ENCODE measurements around the gene ROBO1.
"Not testable (repeated sequence)": the region's sequence is repeated elsewhere in the genome, so short reads cannot be mapped to it uniquely, and the experiment has no call there.

The ROBO1 gene

DNA sequence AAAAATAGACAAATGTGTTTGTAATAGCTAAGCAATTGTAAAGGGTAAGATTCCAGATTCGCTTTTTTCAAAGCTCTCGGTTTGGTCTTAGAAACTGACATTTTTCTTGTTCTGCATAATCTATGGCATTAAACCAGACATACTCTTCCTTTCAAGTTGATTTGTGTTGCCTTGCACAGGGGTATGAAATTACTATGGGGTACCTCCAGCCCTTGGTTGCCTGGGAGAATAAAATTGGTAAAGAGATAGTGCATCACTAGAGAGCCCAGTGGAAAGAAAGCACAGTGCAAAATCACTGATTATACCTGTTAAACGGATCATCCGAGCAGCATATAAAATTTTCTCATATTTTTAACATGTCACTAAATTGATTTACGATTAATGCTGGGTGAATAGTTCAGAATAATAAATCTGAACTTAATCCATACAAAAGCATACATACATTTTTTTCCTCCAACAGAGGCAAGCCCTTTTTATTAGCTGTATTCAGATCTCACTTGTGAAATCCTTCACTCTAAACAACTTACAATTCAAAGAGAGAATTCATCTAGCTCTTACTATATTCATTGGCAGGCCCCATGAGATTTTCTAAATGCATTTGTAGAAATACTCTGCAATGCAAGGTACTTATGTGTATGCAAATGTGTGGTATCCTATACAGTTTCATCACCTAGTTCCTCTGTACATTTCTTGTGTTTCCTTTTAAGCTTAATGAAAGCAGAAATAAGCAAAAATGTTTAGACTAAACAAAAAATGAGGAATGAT, 224.4 kb downstream of the ROBO1 start:
- DNase-seq: no peak

DNA sequence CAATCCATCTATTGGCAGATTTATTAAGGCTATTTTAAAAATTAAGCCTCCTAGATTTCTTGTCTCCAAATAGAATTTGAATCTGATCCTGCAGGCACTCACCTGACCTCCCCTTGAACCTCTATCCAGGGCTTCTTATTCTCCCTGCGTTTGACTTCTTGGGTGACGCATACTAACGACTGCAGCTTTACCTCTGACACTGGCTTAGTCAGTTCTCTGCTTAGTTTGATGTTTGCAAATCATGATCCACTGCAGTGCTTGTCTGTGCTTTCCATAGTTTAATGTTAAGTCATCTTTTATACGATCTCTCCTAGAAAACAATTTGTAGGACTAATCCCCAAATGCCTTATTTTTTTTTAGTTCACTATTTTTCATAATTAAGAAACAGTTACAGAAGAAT, 233.1 kb downstream of the ROBO1 start:
- DNase-seq: no peak

DNA sequence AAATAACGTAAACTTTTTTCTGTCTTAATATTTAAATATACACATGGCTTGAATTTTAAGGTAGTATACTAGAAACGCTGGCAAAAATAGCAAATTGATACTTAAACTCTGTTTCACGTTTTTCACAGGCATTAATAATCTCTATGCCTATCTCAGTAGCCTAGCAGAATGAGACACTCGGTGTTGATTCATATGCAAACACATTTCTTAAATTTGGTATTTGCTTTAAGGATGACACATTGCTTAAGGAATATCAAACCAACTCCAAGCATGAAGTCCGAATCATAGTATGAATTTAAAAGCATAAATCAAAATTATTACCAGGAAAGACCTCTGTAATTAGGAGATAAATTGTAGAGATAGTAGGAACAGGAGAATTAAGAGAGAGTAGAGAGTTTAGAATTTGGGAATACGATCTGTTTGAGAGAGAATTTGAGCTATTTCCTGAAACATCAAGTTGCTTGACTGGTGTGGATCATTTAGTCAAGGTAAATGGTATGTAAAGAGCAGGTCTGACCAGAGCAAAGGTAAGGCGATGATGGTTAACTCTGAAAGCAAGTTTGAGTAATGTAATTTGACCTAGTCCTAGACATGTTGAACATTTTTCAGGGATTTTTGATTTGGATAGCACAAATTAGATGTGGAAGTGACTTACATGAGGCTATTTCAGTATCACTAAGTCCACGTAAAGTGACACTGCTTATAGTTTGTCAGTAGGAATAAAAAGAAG, 236.1 kb downstream of the ROBO1 start:
- no peak for DNase-seq

DNA sequence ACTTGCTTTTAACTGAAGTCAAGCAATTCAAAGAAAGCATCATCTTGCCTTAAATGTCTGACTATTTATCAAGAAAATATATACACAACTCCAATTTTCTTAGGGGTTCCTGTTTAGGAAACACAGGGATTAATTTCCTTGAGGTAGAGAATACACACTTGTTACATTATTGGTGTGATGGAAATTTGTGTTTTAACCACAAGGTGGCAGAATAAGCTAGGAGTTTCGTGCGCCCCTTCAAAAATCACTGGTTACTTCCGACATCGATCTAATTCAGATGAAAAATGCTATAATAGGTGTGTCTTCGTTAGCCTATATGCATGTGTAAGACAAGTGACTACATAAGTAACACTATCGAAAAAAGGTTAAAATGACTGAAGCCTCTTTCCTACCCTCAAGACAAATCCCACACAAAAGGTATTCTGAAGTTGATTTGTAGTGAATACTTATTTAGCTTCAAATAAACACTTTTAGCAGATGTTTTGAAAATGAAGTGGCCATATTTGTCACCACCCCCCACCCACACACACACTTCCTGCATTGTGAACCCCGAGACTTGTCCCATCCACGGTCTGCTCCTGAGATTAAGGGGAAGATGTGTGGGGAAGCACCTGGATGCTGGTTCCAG, 246.5 kb downstream of the ROBO1 start:
- no peak for DNase-seq

DNA sequence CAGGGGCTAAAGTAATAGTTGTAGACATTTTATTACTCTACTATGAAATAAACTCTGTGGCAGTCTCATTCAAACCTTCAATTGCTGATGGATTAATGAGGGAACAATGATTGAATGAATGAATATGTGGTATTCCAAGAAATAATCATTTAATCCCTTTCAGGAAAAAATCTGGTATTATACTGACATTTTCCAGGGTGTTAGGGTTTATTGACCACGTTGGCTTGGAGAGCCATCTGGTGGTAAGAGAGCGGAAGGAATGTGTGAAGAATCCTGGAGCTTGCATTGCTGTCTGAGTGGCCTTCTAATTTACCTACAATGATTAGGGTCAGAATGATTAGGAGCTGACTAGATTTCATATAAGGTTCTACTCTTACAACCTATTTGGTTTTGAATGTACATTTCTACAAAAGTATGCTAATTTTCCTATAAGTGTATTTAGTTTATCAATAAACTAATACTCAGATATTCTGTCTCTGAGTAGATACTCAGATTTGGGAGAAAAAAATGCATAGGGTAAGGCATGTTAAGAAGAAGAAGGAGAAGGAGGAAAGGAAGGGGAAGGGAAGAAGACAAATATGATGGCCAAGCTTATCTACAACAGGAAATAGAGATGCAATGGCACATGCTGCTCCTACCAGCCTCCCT, 249.9 kb downstream of the ROBO1 start:
- no peak for DNase-seq

DNA sequence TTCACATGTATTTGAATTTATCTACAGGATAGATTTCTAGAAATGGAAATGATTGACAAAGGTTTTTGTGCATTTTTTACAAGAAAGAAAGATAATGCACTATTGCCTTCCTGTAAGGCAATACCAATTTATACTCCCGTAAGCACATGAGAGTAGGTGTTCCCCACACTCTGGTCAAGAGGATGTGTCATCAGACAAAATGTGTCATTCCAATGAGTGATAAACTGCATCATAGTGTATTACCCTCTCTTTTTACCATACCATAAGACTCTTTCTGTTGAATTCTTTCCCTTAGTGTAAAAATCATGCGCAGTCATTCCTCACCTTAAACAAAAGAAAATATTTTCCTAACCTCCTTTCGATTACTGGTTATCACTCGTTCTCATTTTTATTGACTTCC, 251.0 kb downstream of the ROBO1 start:
- no peak for DNase-seq

DNA sequence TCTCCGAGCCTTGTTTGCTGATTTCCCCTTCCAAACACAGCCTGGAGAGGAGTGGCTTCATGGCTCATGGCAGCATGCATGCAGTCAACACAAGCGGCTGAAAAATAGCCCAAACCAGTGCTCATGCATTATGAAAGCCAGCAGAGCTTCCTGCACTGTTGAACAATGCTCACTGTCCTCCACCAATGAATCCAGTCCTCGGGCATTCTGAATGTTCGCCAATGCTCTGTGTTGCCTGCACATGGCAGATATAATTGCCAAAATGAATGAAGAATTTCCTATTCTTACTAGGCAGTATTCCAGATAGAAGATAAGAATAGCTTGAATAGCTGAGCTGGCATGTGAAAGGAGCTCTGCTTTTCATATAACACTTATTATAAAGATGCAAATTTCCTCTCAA, 252.7 kb downstream of the ROBO1 start:
- no peak for DNase-seq

DNA sequence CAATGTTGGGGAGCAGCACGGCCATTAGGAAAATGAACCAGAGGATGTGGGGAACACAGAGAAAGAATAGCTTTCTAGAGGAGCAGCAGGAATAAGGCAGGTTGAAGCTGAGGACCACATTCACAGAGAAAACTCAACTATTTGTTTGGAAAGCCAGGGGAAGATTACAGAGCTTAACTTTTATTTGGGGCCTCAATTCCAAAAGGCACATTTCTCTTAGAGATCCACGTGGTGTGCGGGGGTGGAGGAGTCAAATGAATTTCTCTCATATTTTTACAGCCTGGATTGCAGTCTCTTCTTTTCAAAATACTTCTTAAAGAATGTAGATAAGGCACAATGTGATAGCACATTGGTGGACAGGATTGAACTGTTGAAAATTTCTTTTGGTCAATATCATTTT, 253.7 kb downstream of the ROBO1 start:
- no peak for DNase-seq

DNA sequence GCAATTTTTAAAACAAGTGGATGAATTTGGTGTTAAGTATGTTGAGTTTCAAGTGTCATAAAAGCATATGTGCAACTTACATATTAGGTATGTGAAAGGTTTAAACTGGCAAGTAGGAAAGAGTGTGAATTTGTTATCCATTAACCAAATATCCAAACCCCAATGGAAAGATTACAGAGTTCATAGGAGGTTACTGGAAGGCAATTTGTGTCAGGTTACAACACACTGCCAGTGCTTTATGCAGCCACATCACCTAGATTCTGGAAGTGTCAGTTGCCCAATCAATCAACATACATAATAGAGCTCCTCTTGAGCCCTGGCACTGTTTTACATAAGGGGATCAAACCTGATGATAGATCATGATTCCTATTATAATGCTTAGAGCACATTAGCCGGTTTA, 261.0 kb downstream of the ROBO1 start:
- no peak for DNase-seq

DNA sequence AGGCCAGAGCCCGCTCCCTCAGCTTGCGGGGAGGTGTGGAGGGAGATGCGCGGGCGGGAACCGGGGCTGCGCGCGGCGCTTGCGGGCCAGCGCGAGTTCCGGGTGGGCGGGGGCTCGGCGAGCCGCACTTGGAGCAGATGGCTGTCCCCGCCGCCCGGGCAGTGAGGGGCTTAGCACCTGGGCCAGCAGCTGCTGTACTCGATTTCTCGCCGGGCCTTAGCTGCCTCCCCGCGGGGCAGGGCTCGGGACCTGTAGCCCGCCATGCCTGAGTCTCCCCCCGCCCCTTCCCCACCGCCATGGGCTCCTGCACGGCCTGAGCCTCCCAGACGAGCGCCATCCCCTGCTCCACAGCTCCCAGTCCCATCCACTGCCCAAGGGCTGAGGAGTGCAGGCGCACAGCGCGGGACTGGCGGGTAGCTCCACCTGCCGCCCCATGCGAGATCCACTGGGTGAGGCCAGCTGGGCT, 265.5 kb downstream of the ROBO1 start:
- DNase-seq: not testable (repeated sequence)

DNA sequence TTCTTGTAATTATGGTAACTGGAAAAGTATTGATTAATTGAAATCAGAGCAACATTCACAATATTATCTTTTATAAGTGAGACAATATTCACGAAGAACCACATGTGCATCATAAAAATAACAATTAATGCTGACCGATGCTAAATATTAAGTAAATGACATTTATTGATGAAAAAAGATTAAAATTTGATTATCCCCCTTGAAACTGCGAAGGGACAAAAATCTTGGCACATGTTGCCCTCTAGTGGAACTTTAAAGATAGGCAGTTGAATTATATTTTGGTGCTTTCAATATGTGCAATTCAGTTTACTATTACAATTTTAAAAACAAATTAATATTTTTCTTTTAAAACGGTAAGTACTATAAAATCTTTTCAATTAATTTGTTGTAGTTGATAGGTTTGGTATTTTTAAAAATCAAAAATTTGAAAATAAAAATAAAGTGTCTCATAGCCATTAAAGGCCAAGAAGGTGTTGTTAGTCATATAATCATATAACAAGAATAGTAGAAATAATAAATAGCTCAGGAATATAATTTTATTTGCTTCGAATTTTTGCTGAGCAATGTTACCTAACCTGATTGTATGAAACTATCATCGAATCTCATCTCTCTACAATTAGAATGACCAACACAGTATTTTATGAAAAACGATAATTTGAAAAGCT, 270.2 kb downstream of the ROBO1 start:
- DNase-seq: no peak

DNA sequence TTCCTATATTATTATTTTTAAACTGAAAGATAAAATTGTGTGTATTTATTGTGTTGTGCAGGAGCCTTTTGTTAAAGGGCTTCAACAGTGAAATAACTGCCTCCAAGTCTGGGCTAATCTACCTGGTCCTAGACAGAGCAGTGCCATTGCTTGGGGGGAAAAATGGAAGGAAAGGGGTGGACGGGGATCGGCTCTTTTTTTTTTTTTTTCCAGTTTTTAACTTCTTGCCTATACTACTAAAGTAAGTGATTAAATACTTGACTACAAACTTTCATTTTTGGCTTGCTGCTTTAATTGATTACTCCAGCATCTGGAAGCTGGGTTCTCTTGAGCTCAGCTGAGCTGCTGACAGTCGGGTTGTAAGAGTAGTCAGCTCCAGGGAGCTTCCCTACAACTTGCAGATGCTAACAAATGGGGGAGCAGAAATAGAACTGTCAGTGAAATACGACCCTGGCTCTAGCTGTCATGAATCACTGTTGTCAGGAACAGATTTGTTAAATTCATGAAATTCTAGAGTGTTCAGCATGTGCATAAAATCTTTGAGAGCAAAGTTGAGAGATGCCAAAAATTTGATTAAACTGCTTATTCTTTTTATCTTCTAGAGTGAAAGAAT, 276.7 kb downstream of the ROBO1 start:
- DNase-seq: no peak

DNA sequence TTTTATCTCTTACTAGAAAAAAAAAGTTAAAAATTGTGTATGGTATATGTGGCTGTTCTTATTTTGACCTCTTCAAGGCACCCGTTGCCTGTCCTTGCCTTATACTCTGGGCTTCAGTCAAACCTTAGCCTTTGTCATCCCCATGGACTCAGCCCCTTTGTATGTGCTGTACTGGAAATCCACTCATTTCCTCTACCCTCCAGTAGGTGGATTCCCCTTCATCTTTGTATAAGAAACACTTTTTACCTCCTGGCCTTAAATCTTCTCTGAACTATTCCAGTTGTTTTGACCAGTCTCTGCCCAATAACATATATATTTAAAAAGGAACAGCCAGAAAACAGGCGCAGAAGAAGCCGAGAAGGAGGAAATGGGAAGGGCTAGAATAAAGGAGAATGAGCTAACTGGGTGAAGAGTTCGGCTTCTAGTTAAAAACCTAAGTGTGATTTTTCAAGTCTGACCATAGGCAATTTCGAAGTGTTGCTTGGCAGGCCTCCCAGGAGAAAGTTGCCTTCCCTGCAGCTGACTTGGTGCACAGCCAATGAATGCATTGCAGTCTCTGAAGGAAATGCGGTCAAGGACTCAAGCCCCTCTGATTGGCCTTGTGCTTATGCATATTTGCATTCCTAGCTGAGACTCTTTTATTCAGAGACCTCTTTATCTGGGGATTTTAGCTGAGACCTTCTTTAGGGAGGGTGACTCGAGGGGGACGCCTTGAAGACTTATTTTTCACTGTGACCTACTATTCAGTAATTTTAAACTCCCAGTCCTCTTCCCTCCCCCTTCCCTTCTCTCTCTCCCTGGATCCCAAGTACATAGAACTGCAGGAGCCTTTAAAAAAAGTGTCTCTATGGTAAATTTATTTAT, 277.4 kb downstream of the ROBO1 start:
- no peak for DNase-seq

DNA sequence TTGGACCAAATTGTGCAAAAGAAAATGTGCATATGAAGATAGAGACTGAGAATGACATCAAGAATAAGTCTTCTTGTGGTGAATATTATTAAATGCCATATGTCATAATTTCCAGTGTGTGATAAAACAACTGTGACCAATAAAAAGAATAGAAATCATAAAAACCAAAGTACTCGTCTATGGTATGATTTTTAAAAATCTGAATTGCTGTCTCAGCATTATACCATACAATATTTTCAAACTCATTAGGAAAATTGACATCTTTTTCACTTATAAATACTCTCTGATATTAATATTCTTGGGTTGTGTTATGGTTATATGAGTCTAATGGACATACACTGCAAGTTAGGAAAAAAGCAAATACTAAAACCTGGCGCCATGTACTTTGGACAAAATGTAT, 279.4 kb downstream of the ROBO1 start:
- no peak for DNase-seq

DNA sequence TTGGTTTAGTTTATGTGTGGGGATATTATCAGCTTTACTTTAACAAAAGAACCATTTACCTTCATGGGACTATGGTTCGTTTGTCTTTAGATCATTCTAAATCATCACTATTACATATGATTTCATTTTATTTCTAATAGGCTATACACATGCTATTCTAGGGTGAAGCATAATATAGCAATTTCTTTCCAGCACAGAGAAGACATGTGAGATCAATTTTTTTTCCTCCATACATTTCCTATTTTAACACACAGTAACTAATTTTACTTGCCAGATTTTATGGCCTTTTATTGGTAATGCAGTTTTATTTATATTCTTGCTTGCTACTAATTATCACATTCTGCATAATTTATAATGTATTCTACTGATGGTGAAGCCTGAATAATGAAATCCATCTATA, 287.1 kb downstream of the ROBO1 start:
- DNase-seq: no peak

DNA sequence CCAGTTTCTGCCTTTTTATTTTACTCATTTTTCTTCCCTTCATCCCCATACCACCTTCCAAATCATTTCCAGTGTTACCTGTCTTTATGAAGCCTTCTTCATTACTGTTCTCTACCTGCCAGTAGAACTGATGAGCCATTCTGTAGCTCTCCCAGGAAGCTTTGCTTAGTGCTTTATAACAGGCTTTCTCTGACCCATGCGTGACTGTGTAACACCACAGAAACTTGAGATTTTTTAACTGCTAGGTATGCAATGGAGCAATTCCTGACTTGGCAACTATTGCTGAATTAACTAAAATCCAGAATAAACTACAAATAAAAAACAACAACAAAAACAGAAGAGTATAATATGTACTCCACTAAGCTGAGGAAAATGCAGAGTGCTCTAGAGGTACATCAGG, 289.2 kb downstream of the ROBO1 start:
- DNase-seq: no peak

DNA sequence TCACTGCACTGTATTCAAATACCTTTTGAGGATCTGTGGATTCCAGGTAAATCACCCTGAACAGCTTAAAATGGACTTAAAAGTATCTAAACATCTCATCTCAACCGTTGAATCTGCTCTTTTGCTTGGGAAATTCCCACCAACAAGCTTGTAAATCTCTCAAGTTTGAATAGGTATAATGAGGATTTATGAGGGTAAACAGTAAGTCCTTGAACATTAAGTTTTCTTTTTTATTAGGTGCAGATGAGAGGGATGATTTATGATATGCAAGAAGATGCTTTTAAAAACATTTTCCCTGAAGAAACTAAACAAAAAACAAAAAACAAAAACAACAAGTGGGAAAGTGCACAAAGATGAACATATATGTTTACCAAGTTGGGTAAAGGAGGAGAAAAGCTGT, 290.6 kb downstream of the ROBO1 start:
- DNase-seq: no peak

DNA sequence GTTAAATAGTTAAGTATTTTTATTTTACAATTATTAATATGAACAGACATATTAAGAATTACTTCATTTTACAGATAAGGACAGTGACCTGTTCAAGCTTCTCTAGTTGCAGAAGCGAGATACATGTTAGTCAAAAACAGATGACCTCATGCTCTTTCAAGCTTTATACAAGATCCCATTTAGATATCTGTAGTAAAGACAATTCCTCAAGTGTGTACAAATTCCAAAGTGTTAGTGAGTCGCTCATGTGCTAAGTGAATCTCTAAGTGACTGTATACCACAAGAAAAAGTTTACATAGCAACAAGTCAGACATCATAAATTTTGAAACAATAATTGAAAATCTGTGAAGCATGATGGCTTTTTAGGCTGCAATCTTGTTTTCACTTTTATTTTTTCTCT, 293.8 kb downstream of the ROBO1 start:
- DNase-seq: no peak

DNA sequence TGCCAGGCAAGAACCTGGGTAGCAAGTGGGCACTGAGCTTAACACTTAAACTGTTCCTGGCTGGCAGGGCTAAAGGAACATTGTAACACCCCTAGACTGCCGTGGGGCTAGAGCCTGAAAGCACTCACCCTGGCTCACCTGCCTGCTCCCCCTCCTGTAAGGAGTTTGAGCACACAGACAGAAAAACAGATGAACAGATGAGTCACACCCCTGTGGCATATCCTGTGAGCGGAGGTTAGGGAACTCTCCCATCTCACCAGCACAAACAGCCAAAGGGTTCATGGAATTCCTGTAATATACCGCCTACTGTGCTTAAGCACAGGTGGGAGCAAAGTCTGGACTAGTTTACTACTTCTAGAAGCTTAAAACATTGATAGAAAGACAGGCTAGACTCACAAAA, 300.1 kb downstream of the ROBO1 start:
- DNase-seq: no peak

DNA sequence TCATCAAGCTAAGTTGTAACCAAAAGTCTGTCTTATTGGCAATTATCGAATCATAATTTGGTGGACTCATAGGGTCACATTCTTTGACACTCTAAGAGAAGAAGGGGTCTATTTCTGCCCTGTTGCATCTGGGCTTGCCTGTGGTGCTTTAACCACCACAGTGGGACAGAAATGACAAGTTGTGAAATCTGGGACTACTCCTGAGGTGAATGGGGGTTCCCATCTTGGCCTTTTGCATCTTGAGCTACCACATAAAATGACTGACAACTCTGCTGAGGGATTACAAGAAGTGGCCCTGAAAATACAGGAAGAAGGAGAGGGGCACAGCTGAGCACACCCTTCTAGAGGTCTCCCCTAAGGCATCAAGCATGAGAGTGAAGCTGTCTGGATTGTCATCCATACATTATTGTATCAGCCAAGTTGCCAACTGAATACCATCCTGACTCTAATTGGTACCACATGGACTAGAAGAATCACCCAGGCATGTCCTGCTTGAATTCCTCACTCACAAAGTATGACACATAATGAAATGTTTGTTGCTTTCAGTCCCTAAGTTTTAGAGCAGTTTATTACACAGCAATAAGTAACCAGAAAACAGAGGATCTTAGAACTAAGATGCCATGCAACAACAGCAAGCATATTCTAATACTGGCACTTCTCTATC, 306.5 kb downstream of the ROBO1 start:
- no peak for DNase-seq

DNA sequence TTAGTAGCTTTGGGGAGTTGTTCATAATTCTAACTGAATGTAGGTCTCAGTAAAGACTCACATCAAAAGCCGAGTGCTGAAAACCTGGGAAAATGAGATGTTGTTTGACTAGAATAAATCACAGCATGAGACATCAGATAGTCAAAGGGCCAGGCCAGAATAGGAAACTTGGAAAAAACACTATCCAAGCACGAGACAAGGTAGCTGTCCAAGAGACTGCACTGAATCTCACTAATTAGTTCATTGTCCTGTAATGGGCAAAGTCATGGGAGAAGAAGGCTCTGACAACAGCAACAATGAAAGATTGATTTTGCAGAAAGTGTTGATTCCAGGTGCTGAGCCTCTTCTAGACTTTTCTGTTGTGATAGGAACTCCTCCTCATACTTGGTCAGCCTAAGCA, 314.2 kb downstream of the ROBO1 start:
- no peak for DNase-seq
